SH-SY5Y (cell line): ENCODE measurements around the gene C4orf51.

Experiments used
- GATA2 ChIP-seq: IDR thresholded peaks from 2 replicates; pipeline ENCODE4 v1.6.1; 2011; ENCODE audit warnings: mild to moderate bottlenecking, low read depth, low read length
- GATA3 ChIP-seq: IDR thresholded peaks from 2 replicates; pipeline ENCODE4 v1.6.1; 2011; ENCODE audit warnings: low read depth, mild to moderate bottlenecking, low read length, moderate library complexity

DNA sequence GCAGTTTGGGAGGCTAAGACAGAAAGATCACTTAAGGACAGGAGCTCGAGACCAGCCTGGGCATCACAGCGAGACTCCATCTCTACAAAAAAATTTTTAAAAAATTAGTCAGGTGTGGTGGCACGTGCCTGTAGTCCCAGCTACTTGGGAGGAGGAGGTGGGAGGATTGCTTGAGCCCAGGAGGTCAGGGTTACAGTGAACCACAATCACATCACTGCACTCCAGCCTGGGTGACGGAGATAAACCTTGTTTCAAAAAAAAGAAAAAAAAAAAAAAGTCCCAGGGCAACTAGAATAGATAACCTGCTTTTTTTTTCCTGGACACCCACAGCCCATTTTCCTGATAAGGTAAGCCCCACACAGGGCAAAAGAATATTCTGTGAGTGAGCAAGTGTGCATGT is 96.3 kb downstream of the C4orf51 start:
- no peak for TF ChIP-seq GATA3
- no peak for TF ChIP-seq GATA2
